GM19099 (cell line): Measurements from ENCODE around the gene ACHE.
A peak's percentile ranks its signal among the peaks of the same experiment; 100 is the strongest.

Source experiments
- POLR2A ChIP-seq: IDR thresholded peaks from 3 replicates; pipeline ENCODE4 v1.6.1; 2011; ENCODE audit warnings: low read depth; ENCODE audit not compliant: insufficient read length; ENCODE audit errors: extremely low read depth

ACHE gene

DNA sequence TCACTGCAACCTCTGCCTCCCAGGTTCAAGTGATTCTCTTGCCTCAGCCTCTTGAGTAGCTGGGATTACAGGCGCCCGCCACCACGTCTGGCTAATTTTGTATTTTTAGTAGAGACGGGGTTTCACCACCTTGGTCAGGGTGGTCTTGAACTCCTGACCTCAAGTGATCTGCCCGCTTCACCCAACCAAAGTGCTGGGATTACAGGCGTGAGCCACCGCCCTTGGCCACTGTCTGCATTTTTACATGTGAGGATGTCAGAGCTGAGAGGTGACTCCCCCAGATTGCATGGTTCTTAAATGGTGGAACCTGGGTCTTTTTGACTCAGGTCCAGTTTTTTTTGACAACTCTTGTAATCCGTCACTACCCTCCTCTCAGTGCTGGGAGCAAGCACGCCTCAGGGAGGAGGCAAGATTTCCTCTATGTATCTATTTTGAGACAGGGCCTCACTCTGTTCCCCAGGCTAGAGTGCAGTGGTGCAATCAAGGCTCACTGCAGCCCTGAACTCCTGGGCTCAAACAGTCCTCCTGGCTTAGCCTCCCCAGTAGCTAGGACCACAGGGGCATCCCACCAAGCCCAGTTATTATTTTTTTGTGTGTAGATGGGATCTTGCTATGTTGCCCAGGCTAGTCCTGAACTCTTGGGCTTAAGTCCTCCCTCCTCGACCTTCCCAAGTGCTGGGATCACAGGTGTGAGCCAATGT is 21.9 kb downstream of the ACHE start:
- TF ChIP-seq POLR2A = no peak

DNA sequence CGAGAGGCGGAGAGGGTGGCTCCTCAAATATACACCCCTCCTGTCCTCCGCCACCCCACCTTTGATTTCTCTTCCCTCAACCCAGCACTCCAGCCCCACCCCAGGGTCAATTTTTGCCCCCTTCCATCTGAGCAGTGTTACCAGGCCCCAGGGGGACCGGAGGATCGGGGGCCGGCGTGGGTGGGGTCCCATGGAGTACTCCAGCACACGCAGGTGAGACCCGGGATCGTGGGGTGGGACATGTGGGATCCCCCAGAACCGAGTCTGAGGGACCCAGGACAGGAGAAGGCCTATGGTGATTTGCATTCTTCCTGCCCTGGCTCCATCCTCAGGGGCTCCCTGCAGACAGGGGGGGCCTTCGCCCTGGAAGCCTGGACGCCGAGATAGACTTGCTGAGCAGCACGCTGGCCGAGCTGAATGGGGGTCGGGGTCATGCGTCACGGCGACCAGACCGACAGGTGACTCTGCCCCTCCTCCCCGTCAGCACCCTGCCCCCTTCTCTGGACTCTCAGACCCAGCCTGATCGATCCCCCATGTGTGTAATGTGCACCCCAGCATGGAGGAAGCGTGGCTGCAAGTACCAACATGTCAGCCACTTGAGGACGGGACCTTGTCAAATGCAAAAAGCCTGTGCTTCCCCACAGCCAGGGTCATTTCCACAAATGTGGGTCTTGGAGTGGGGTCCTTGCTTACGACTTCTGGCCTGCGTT is 27.8 kb downstream of the ACHE start:
- no peak for TF ChIP-seq POLR2A

- peak; percentile 54 for TF ChIP-seq POLR2A
These were observed 28.5 kb downstream of the ACHE start, which contains the start of gene TRIP6 for GRCh38 chr7:100867040-100867775. Gene TRIP6, plus strand, starts transcription at chr7:100867387. Its CDS starts 111 bp downstream, at chr7:100867498.

GRCh38 chr7:100866729-100867039 is 29.0 kb downstream of the ACHE start:
- no peak for TF ChIP-seq POLR2A

GRCh38 chr7:100865938-100866728 is 29.6 kb downstream of the ACHE start:
- TF ChIP-seq POLR2A = no peak

DNA sequence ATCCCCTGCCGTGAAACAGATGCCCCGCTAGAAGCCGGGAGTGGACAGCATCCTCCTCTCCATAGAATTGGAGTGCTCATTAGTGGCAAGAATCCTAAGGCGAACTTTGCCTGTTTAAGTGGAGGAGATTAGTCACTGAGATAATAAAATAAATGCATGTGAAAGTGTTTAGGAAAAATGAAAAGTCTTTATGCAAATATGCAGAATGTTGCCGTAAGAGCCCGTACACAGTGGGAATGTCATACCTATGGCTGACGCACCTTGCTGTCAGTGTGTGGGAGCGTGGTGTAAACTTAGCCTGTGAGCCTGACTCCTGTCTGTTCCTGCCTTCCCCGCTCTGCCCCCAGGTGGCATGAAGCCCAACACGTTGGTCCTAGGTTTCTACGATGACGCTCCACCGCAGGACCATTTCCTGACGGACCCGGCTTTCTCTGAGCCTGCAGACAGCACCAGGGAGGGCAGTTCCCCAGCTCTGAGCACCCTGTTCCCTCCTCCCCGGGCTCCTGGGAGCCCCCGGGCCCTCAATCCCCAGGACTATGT is 30.2 kb downstream of the ACHE start:
- TF ChIP-seq POLR2A = no peak

GRCh38 chr7:100864263-100864845 is 31.3 kb downstream of the ACHE start:
- no peak for TF ChIP-seq POLR2A

- no peak for TF ChIP-seq POLR2A
These were observed 32.2 kb downstream of the ACHE start for GRCh38 chr7:100863406-100863950.

GRCh38 chr7:100861616-100861985 is 34.1 kb downstream of the ACHE start:
- TF ChIP-seq POLR2A = no peak

- TF ChIP-seq POLR2A = no peak
These were observed 34.7 kb downstream of the ACHE start for GRCh38 chr7:100860702-100861615.

GRCh38 chr7:100859856-100860255 is 35.8 kb downstream of the ACHE start:
- no peak for TF ChIP-seq POLR2A

- TF ChIP-seq POLR2A = no peak
These were observed 38.8 kb downstream of the ACHE start for GRCh38 chr7:100856871-100857282.

DNA sequence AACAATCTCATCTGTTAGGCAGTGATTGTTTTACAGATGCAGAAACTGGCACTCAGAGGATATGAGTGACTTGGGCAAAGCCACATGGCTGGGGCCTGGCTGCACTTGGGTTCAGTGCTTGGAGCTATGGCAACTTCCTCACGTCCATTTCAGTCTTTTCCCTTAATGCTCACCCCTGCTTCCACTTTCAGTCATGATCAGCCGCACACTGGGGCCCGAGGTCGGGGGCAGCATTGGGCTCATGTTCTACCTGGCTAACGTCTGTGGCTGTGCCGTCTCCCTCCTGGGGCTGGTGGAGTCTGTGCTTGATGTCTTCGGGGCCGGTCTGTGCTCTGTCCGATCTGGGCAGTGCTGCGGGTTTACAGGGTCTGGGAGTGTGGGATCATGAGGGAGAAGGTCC is 40.2 kb downstream of the ACHE start:
- no peak for TF ChIP-seq POLR2A
